22Rv1 (cell line): ENCODE results near the gene THEMIS.

Source experiments
- ZFX ChIP-seq: fragments of 450-650 bp; IDR thresholded peaks from 2 replicates; pipeline ENCODE4 v1.6.1; 2017; ENCODE audit warnings: antibody characterized with exemption, borderline replicate concordance
- TF ChIP-seq, protein P1 (sequence below): fragments of 450-650 bp; IDR thresholded peaks from 2 replicates; pipeline ENCODE4 v1.5.1; 2017; ENCODE audit warnings: mild to moderate bottlenecking

DNA sequence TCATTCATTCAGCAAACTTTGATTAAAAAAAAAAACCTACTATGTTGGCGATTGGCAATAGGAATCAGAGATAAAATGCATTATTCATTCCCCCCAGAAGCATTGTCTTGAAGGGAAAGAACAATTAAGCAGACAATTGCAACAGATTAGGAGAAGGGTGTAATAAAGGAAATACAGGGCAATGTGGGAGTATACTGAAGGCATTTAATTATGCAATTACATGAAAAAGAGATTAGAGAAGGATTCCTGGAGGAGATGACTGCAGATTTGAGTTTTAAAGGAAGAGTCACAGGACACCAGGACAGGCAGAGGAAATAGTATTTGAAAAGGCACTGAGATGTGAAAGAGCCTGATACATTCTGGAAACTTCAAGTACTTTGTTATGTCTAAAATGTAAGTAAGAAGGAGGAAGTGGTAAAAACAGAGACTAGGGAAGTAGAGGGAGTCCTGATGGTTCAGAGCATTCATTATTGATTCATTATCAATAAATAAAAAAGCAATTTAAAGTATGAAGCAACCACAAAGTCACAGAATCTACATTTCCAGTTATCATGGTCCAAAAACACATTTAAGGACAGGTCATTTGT lies 43.7 kb downstream of the THEMIS start:
- TF ChIP-seq, protein P1, sequence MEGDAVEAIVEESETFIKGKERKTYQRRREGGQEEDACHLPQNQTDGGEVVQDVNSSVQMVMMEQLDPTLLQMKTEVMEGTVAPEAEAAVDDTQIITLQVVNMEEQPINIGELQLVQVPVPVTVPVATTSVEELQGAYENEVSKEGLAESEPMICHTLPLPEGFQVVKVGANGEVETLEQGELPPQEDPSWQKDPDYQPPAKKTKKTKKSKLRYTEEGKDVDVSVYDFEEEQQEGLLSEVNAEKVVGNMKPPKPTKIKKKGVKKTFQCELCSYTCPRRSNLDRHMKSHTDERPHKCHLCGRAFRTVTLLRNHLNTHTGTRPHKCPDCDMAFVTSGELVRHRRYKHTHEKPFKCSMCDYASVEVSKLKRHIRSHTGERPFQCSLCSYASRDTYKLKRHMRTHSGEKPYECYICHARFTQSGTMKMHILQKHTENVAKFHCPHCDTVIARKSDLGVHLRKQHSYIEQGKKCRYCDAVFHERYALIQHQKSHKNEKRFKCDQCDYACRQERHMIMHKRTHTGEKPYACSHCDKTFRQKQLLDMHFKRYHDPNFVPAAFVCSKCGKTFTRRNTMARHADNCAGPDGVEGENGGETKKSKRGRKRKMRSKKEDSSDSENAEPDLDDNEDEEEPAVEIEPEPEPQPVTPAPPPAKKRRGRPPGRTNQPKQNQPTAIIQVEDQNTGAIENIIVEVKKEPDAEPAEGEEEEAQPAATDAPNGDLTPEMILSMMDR = no peak
- no peak for TF ChIP-seq ZFX
